K562 (cell line): ENCODE results near the gene STPG4. TPM values are rescaled to one million over a fixed set of nuclear protein-coding genes. Genes with fewer than 3 reads are reported as not detected.

Experiments used
- ATAC-seq: fragments of 200-7000 bp; cut with Tn5 transposase; 3 replicates; pipeline ENCODE4 v1.9.1; 2020; ENCODE audit warnings: moderate library complexity
- BruUV-seq: library from RNA; stranded (reverse); fragments of 400-500 nt; replicated peaks from 2 replicates; lab custom pipeline; 2021; lab: Mats Ljungman, UMichigan
- CTCF ChIA-PET: fragments of 300-600 bp; formaldehyde crosslinking; extraction: SDS; loops from one replicate; lab custom pipeline; 2021; ENCODE audit warnings: low intra/inter-chr PET ratio; lab: Yijun Ruan, JAX
- POLR2A ChIA-PET: fragments of 300-600, 350-650 bp; sonication (Branson Sonifier 250); formaldehyde crosslinking; extraction: SDS; loops from one replicate; lab custom pipeline; 2021; ENCODE audit warnings: antibody characterized with exemption, inconsistent platforms; lab: Yijun Ruan, JAX
- DNase-seq, 4 experiments: peaks; one replicate each; pipeline versions ENCODE4 v3.0.0 to v3.0.0-alpha.2; 2011 to 2018; ENCODE audit warnings: low spot score in 3 of 4, mixed read lengths in 3 of 4; ENCODE audit errors: extremely low read depth in 1 of 4
- FAIRE-seq: peaks from 2 replicates; lab custom pipeline; 2011; peaks lifted over from hg19 to GRCh38; lab: Jason Lieb, UNC
- H2AFZ ChIP-seq: 2 replicates; pipeline ENCODE4 v1.6.0; 2011; ENCODE audit warnings: low read depth, low read length, control low read depth, inconsistent platforms
- H3K27ac ChIP-seq: fragments of 200-600 bp; 3 replicates; pipeline ENCODE4 v1.8.0; 2011; ENCODE audit warnings: low read depth, mild to moderate bottlenecking, control low read depth, inconsistent platforms, low read length, moderate library complexity, mixed read lengths; ENCODE audit errors: extremely low read depth
- H3K27me3 ChIP-seq, 2 experiments: fragments of 300-600 bp in 1 of 2; 2 replicates in 1 of 2; 3 replicates in 1 of 2; pipeline versions ENCODE4 v1.6.0 to v1.8.0; 2011; ENCODE audit warnings: inconsistent platforms in 2 of 2, low read length in 2 of 2, mild to moderate bottlenecking in 1 of 2, mixed read lengths in 1 of 2, moderate library complexity in 1 of 2; ENCODE audit not compliant: control insufficient read depth in 2 of 2, insufficient read depth in 2 of 2
- H3K36me3 ChIP-seq: fragments of 300-600 bp; 3 replicates; pipeline ENCODE4 v1.8.0; 2011; ENCODE audit warnings: mild to moderate bottlenecking, low read length, inconsistent platforms; ENCODE audit not compliant: control insufficient read depth, insufficient read depth
- H3K4me1 ChIP-seq, 2 experiments: fragments of 200-600 bp in 1 of 2; replicated peaks in 1 of 2; 2 replicates in 1 of 2; 3 replicates in 1 of 2; pipeline versions ENCODE4 v1.5.1 to v1.8.0; 2011; ENCODE audit warnings: inconsistent platforms in 2 of 2, low read length in 2 of 2, mild to moderate bottlenecking in 1 of 2, mixed read lengths in 1 of 2, moderate library complexity in 1 of 2; ENCODE audit not compliant: control insufficient read depth in 2 of 2, insufficient read depth in 2 of 2
- H3K4me2 ChIP-seq: 2 replicates; pipeline ENCODE4 v1.6.1; 2011; ENCODE audit warnings: low read length, control low read depth, inconsistent platforms, mixed read lengths; ENCODE audit not compliant: insufficient read depth
- H3K4me3 ChIP-seq: fragments of 200-600 bp; sonication (generic), shearing (Covaris generic); 2 replicates; pipeline ENCODE4 v1.5.1; 2016; ENCODE audit warnings: control low read depth, inconsistent platforms
- H3K79me2 ChIP-seq: fragments of 200-600 bp; 3 replicates; pipeline ENCODE4 v1.8.0; 2011; ENCODE audit warnings: low read length, inconsistent platforms; ENCODE audit not compliant: control insufficient read depth, insufficient read depth
- H3K9ac ChIP-seq, 2 experiments: 2 replicates each; pipeline versions ENCODE4 v1.6.0 to v1.6.1; 2011; ENCODE audit warnings: low read depth in 2 of 2, low read length in 2 of 2, control low read depth in 1 of 2, inconsistent platforms in 1 of 2, mild to moderate bottlenecking in 1 of 2, mixed read lengths in 1 of 2; ENCODE audit not compliant: insufficient read depth in 1 of 2
- H3K9me1 ChIP-seq: one replicate; pipeline ENCODE4 v1.6.0; 2011; ENCODE audit warnings: inconsistent platforms, mild to moderate bottlenecking, low read length, moderate library complexity; ENCODE audit not compliant: control insufficient read depth, insufficient read depth
- H3K9me3 ChIP-seq: replicated peaks from 2 replicates; pipeline ENCODE4 v1.5.1; 2011; ENCODE audit warnings: low read depth, low read length, inconsistent platforms; ENCODE audit not compliant: control insufficient read depth, insufficient read depth
- H4K20me1 ChIP-seq: replicated peaks from 2 replicates; pipeline ENCODE4 v1.6.1; 2011; ENCODE audit warnings: low read length, inconsistent platforms, mixed read lengths; ENCODE audit not compliant: control insufficient read depth, insufficient read depth
- CBX2 ChIP-seq: fragments of 200-600 bp; sonication (generic); IDR thresholded peaks from one replicate; pipeline ENCODE4 v1.6.1; 2012; ENCODE audit warnings: mild to moderate bottlenecking, low read length, inconsistent platforms; ENCODE audit not compliant: insufficient read depth, poor library complexity, severe bottlenecking
- CHD1 ChIP-seq: fragments of 200-600 bp; sonication (generic); IDR thresholded peaks from one replicate; pipeline ENCODE4 v1.6.1; 2012; ENCODE audit warnings: mild to moderate bottlenecking, moderate library complexity, low read length, inconsistent platforms
- DEAF1 ChIP-seq: fragments of 450-650 bp; formaldehyde crosslinking; IDR thresholded peaks from 2 replicates; pipeline ENCODE4 v1.4.0; 2020; ENCODE audit warnings: mild to moderate bottlenecking, moderate library complexity
- EGR1 ChIP-seq: fragments of 450-650 bp; conservative IDR thresholded peaks from 2 replicates; pipeline ENCODE4 v1.6.1; 2017; ENCODE audit warnings: mild to moderate bottlenecking
- GABPB2 ChIP-seq: fragments of 250-450 bp; sonication (Bioruptor Pico); conservative IDR thresholded peaks from 2 replicates; pipeline ENCODE4 v1.5.1; 2021; ENCODE audit warnings: mild to moderate bottlenecking
- GTF2E2 ChIP-seq: fragments of 200-800 bp; sonication (Bioruptor generic); IDR thresholded peaks from 2 replicates; pipeline ENCODE4 v1.6.1; 2016; ENCODE audit warnings: missing genetic modification characterization, missing compliant biosample characterization
- IRF1 ChIP-seq: sonication (generic); formaldehyde crosslinking; IDR thresholded peaks from 2 replicates; pipeline ENCODE4 v1.8.0; 2022; ENCODE audit warnings: missing genetic modification reagents, mild to moderate bottlenecking, borderline replicate concordance
- MEIS2 ChIP-seq: fragments of 450-650 bp; IDR thresholded peaks from 2 replicates; pipeline ENCODE4 v1.6.1; 2014; ENCODE audit warnings: mild to moderate bottlenecking; ENCODE audit not compliant: partially characterized antibody
- MYC ChIP-seq, 2 experiments: fragments of 250-450 bp in 1 of 2; sonication (Bioruptor Pico) in 1 of 2; IDR thresholded peaks; 2 replicates each; pipeline versions ENCODE4 v1.5.1 to v1.6.1; 2012 to 2021; ENCODE audit warnings: low read depth in 2 of 2, borderline replicate concordance in 1 of 2, improper control_type of control experiment in 1 of 2, low read length in 1 of 2, mild to moderate bottlenecking in 1 of 2, moderate library complexity in 1 of 2
- NR2C1 ChIP-seq, 2 experiments: fragments of 450-650 bp; IDR thresholded peaks; 2 replicates each; pipeline ENCODE4 v1.6.1; 2017; ENCODE audit warnings: mild to moderate bottlenecking in 2 of 2, antibody characterized with exemption in 1 of 2, inconsistent platforms in 1 of 2, missing compliant biosample characterization in 1 of 2, missing genetic modification characterization in 1 of 2
- NRF1 ChIP-seq, 2 experiments: fragments of 450-650 bp; IDR thresholded peaks in 1 of 2; conservative IDR thresholded peaks in 1 of 2; 2 replicates each; pipeline ENCODE4 v1.6.1; 2014; ENCODE audit warnings: mild to moderate bottlenecking in 2 of 2
- STAT5B ChIP-seq: fragments of 250-450 bp; sonication (Bioruptor Pico); IDR thresholded peaks from 2 replicates; pipeline ENCODE4 v1.8.0; 2021; ENCODE audit warnings: mild to moderate bottlenecking, inconsistent platforms
- TFAM ChIP-seq: fragments of 250-450 bp; sonication (Bioruptor Pico); conservative IDR thresholded peaks from 2 replicates; pipeline ENCODE4 v1.5.0; 2021; ENCODE audit warnings: mild to moderate bottlenecking, moderate library complexity
- TRIM28 ChIP-seq: fragments of 450-650 bp; IDR thresholded peaks from 2 replicates; pipeline ENCODE4 v1.6.1; 2017
- WGBS: fragments of 100-300 bp; shearing (Covaris generic); methylation state at CpG from one replicate; pipeline ENCODE4 v1.1.6; 2016; ENCODE audit warnings: low coverage, mixed read lengths; ENCODE audit not compliant: insufficient coverage; ENCODE audit errors: missing lambda C conversion rate; 5-methylcytosine and 5-hydroxymethylcytosine counted together
- in situ Hi-C: fragments of 300-500 bp; cut with MboI; formaldehyde crosslinking; loops from 4 replicates; pipeline ENCODE4 v1.15.0; 2018; ENCODE audit warnings: inconsistent platforms, mixed read lengths
- intact Hi-C: fragments of 100-400 bp; cut with micrococcal nuclease; formaldehyde crosslinking; loops from 2 replicates; pipeline ENCODE4 v1.14.2; 2022
- polyA plus RNA-seq, 8 experiments: library from polyadenylated mRNA; depleted of rRNA in 4 of 8; stranded (reverse) in 5 of 8; unstranded in 3 of 8; fragments of >200 nt; fragmentation: Nextera tagmentation in 2 of 8; fragmentation: Illumina TruSeq in 1 of 8; extraction: Ambion mirVana in 2 of 8; extraction: Trizol in 1 of 8; gene quantifications; 2 replicates each; pipeline versions ENCODE4 v1.2.1 to v1.2.3, GENCODE V29; 2011 to 2014; ENCODE audit warnings: inconsistent platforms in 1 of 8, missing spikeins in 1 of 8
- total RNA-seq, 7 experiments: library from RNA; depleted of rRNA in 6 of 7; stranded (reverse); fragments of >200 nt in 6 of 7; fragmentation: Illumina TruSeq in 2 of 7; extraction: Trizol in 2 of 7; gene quantifications; 2 replicates each; pipeline versions ENCODE4 v1.2.1 to v1.2.3, GENCODE V29; 2011 to 2021; ENCODE audit warnings: low replicate concordance in 1 of 7
- TF ChIP-seq, protein P1 (sequence below), 2 experiments: fragments of 450-650 bp in 1 of 2; sonication (generic) in 1 of 2; formaldehyde crosslinking; conservative IDR thresholded peaks; 2 replicates each; pipeline versions ENCODE4 v1.4.0 to v1.8.1; 2020 to 2022; ENCODE audit warnings: mild to moderate bottlenecking in 1 of 2, missing genetic modification reagents in 1 of 2
- TF ChIP-seq, protein P2 (sequence below): fragments of 250-450 bp; sonication (Bioruptor Pico); IDR thresholded peaks from 2 replicates; pipeline ENCODE4 v1.4.0; 2020; ENCODE audit warnings: mild to moderate bottlenecking, moderate library complexity

Gene STPG4
- total and polyA plus RNA-seq, 9 of the 15 experiments (the other 6 are each of a cell fraction or from before 2014, with no cell fraction given), result 0.10 to 0.68 (median 0.22) TPM; not detected in 6

DNA sequence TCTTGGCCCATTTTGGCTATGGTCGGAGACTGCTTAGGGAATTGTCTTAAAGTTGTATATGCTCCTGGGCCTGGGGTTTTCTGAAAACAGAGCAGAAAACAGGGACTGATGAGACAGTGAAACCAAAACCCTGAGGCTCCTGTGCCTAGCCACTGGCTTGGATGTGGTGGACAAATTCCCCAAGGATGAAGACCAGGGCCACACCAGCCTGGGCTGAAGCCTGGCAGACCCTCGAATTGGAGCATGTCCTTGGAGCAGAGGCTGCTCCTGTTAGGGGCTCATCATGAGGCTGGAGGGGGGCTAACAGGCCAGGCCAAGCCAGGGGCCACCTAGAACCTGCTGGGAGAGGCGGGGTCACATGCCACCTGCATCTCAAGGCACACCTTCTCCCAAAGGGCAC is 68.1 kb downstream of the STPG4 start (continued):
- no peak for TF ChIP-seq MYC (IDR thresholded peaks at IDR 0.05; ENCODE audit: low read depth, low read length)
- TF ChIP-seq MYC (CRISPR knock-in tag; IDR thresholded peaks at IDR 0.05; ENCODE audit: borderline replicate concordance, low read depth), result no peak
- no peak for TF ChIP-seq CBX2
- TF ChIP-seq, all 486 proteins: peak for 0

DNA sequence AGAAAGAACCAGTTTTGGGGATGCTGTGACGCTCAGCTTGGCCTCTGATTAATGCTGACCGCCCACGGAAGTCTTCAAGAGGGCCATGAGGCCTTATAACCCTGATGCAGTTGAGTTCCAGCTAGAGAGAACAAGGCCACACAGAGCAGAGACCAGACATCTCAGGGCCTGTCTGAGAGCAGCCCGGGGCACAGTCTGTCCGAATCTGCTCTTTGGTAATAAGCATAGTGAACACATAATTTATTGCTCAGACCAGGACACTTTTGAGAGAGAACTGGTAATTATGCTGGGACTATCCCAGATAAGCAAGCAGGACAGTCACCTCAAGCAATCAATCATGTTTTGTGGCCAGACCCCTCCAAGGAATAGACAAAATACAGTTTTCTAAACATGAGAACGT is 68.5 kb downstream of the STPG4 start:
- H3K36me3 ChIP-seq, result no peaks in the 10 kb centered on the region
- WGBS, result 42% methylated on average over 6 of the region's 6 CpGs
- peaks cover 20 to 24% of the 10 kb centered on the region in 2 experiments for H3K4me1 ChIP-seq
- H3K9me3 ChIP-seq, result no peaks in the 10 kb centered on the region
- H3K27ac ChIP-seq, result no peak overlapping the region
- ChIA-PET CTCF (no interaction called here), POLR2A (interaction anchor here (0.8 kb wide), 1 partner anchor 14 kb away, joined by 3 read pairs; no protein-coding TSS in a partner anchor)
- H3K9me1 ChIP-seq, result no peaks in the 10 kb centered on the region
- no peak overlapping the region; a peak in 1 of 4 replicates for H3K9ac ChIP-seq
- intact Hi-C loops (no loop called here), in situ Hi-C loops (no loop called here)
- DNase-seq, result no peak
- H2AFZ ChIP-seq, result no peak overlapping the region
- H3K27me3 ChIP-seq, result no peaks in the 10 kb centered on the region
- H3K4me3 ChIP-seq, result no peak overlapping the region
- no TSS peak for BruUV-seq
- no peak overlapping the region for H3K4me2 ChIP-seq
- no peaks in the 10 kb centered on the region; the same call in 1 of the 2 replicates for H4K20me1 ChIP-seq
- no peaks in the 10 kb centered on the region for H3K79me2 ChIP-seq
- FAIRE-seq, result peak; percentile 67
- ATAC-seq, result peak; percentile 16
- TF ChIP-seq TFAM (CRISPR knock-in tag) (no peak), DEAF1 (CRISPR knock-in tag) (no peak), GABPB2 (CRISPR knock-in tag) (no peak), STAT5B (CRISPR knock-in tag) (no peak), EGR1 (peak; percentile 44), IRF1 (CRISPR knock-in tag) (no peak), NRF1 (conservative IDR thresholded peaks at IDR 0.05 in 1 of 2, IDR thresholded peaks at IDR 0.05 in 1 of 2) (no peak), NR2C1 (IDR thresholded peaks at IDR 0.05) (no peak), NR2C1 (tag; IDR thresholded peaks at IDR 0.05) (no peak), CHD1 (no peak), MEIS2 (peak; percentile 93), TRIM28 (no peak), GTF2E2 (tag) (no peak)
- TF ChIP-seq, protein P1, sequence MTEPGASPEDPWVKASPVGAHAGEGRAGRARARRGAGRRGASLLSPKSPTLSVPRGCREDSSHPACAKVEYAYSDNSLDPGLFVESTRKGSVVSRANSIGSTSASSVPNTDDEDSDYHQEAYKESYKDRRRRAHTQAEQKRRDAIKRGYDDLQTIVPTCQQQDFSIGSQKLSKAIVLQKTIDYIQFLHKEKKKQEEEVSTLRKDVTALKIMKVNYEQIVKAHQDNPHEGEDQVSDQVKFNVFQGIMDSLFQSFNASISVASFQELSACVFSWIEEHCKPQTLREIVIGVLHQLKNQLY (CRISPR knock-in tag; conservative IDR thresholded peaks at IDR 0.05), result no peak
- TF ChIP-seq, protein P2, sequence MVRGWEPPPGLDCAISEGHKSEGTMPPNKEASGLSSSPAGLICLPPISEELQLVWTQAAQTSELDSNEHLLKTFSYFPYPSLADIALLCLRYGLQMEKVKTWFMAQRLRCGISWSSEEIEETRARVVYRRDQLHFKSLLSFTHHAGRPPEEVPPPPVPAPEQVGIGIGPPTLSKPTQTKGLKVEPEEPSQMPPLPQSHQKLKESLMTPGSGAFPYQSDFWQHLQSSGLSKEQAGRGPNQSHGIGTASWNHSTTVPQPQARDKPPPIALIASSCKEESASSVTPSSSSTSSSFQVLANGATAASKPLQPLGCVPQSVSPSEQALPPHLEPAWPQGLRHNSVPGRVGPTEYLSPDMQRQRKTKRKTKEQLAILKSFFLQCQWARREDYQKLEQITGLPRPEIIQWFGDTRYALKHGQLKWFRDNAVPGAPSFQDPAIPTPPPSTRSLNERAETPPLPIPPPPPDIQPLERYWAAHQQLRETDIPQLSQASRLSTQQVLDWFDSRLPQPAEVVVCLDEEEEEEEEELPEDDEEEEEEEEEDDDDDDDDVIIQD (CRISPR knock-in tag), result no peak
